Measurements from ENCODE around the gene SLC7A6OS.

Gene SLC7A6OS

GRCh38 chr16:68270353-68270752 is 40.4 kb downstream of the SLC7A6OS start:
- Histone ChIP-seq H4K20me1 (ENCODE audit: insufficient read depth, low read length) (no peaks in the 10 kb centered on the region), H3F3A (ENCODE audit: insufficient read depth, low read length) (peaks cover 48% of the 10 kb centered on the region), H3K4me1 (ENCODE audit: low read length) (peaks cover 62% of the 10 kb centered on the region), H3K27me3 (replicated peaks; ENCODE audit: insufficient read depth, low read length) (no peaks in the 10 kb centered on the region), H3K27ac (ENCODE audit: low read length) (peak overlapping the region; percentile 79; the same call in 1 of the 2 replicates), H3K4me2 (ENCODE audit: low read depth, low read length) (no peak overlapping the region), H3K4me3 (ENCODE audit: low read length) (no peak overlapping the region), H2AFZ (ENCODE audit: low read length) (no peak overlapping the region), H3K9me2 (replicated peaks; ENCODE audit: insufficient read depth, low read length) (no peaks in the 10 kb centered on the region), H3K9me3 (replicated peaks; ENCODE audit: insufficient read depth, low read length) (no peaks in the 10 kb centered on the region), H3K9ac (ENCODE audit: low read length) (no peak overlapping the region), H3K36me3 (replicated peaks; ENCODE audit: insufficient read depth, low read length) (0 out of 2 replicates have a peak, but pooled peaks cover 5% of the 10 kb centered on the region), H3K79me2 (ENCODE audit: low read length) (peaks cover 93% of the 10 kb centered on the region)
- DNase-seq, result no peak
- TF ChIP-seq EZH2 (optimal IDR thresholded peaks at IDR 0.05; ENCODE audit: low read depth, low read length) (no peak), EZH2phosphoT487 (IDR thresholded peaks at IDR 0.05; ENCODE audit: low read length) (no peak), CTCF (IDR thresholded peaks at IDR 0.05; ENCODE audit: low read length) (no peak)

- peaks cover 95% of the 10 kb centered on the region for H3K79me2 ChIP-seq (ENCODE audit: low read length)
- no peak overlapping the region for H3K4me2 ChIP-seq (ENCODE audit: low read depth, low read length)
- peak overlapping the region; percentile 79; the same call in 1 of the 2 replicates for H3K27ac ChIP-seq (ENCODE audit: low read length)
- DNase-seq, result no peak
- H4K20me1 ChIP-seq (ENCODE audit: insufficient read depth, low read length), result no peaks in the 10 kb centered on the region
- no peaks in the 10 kb centered on the region for H3K9me2 ChIP-seq (replicated peaks; ENCODE audit: insufficient read depth, low read length)
- no peaks in the 10 kb centered on the region for H3K9me3 ChIP-seq (replicated peaks; ENCODE audit: insufficient read depth, low read length)
- peaks cover 48% of the 10 kb centered on the region for H3F3A ChIP-seq (ENCODE audit: insufficient read depth, low read length)
- no peak overlapping the region for H2AFZ ChIP-seq (ENCODE audit: low read length)
- H3K4me1 ChIP-seq (ENCODE audit: low read length), result peaks cover 58% of the 10 kb centered on the region
- H3K9ac ChIP-seq (ENCODE audit: low read length), result no peak overlapping the region
- H3K4me3 ChIP-seq (ENCODE audit: low read length), result no peak overlapping the region
- TF ChIP-seq EZH2 (optimal IDR thresholded peaks at IDR 0.05; ENCODE audit: low read depth, low read length) (no peak), CTCF (IDR thresholded peaks at IDR 0.05; ENCODE audit: low read length) (no peak), EZH2phosphoT487 (IDR thresholded peaks at IDR 0.05; ENCODE audit: low read length) (no peak)
- 0 out of 2 replicates have a peak, but pooled peaks cover 5% of the 10 kb centered on the region for H3K36me3 ChIP-seq (replicated peaks; ENCODE audit: insufficient read depth, low read length)
- H3K27me3 ChIP-seq (replicated peaks; ENCODE audit: insufficient read depth, low read length), result no peaks in the 10 kb centered on the region
These were observed 41.0 kb downstream of the SLC7A6OS start for GRCh38 chr16:68269793-68270192.

GRCh38 chr16:68267612-68268405 is 42.9 kb downstream of the SLC7A6OS start:
- H3K4me1 ChIP-seq (ENCODE audit: low read length), result peaks cover 48% of the 10 kb centered on the region
- H3K9me2 ChIP-seq (replicated peaks; ENCODE audit: insufficient read depth, low read length), result no peaks in the 10 kb centered on the region
- H3F3A ChIP-seq (ENCODE audit: insufficient read depth, low read length), result peaks cover 38% of the 10 kb centered on the region
- DNase-seq, result no peak
- H3K27ac ChIP-seq (ENCODE audit: low read length), result no peak overlapping the region
- H3K36me3 ChIP-seq (replicated peaks; ENCODE audit: insufficient read depth, low read length), result 0 out of 2 replicates have a peak, but pooled peaks cover 5% of the 10 kb centered on the region
- no peak overlapping the region for H2AFZ ChIP-seq (ENCODE audit: low read length)
- H3K9ac ChIP-seq (ENCODE audit: low read length), result no peak overlapping the region
- TF ChIP-seq EZH2phosphoT487 (IDR thresholded peaks at IDR 0.05; ENCODE audit: low read length) (no peak), CTCF (IDR thresholded peaks at IDR 0.05; ENCODE audit: low read length) (no peak), EZH2 (optimal IDR thresholded peaks at IDR 0.05; ENCODE audit: low read depth, low read length) (no peak)
- H3K79me2 ChIP-seq (ENCODE audit: low read length), result peaks cover 93% of the 10 kb centered on the region
- no peak overlapping the region for H3K4me3 ChIP-seq (ENCODE audit: low read length)
- no peak overlapping the region for H3K4me2 ChIP-seq (ENCODE audit: low read depth, low read length)
- H3K27me3 ChIP-seq (replicated peaks; ENCODE audit: insufficient read depth, low read length), result no peaks in the 10 kb centered on the region
- H4K20me1 ChIP-seq (ENCODE audit: insufficient read depth, low read length), result no peaks in the 10 kb centered on the region
- H3K9me3 ChIP-seq (replicated peaks; ENCODE audit: insufficient read depth, low read length), result no peaks in the 10 kb centered on the region

Measured in MM.1S (cell line).